Right hindlimb (tissue), 1 donor: ENCODE measurements around the gene IRS2.

Source experiments
- DNase-seq: peaks from one replicate; pipeline ENCODE4 v3.0.0-alpha.2; 2018

The IRS2 gene

GRCh38 chr13:109728791-109729731 lies 57.3 kb downstream of the IRS2 start:
- no peak for DNase-seq

GRCh38 chr13:109728061-109728460 lies 58.3 kb downstream of the IRS2 start:
- DNase-seq: no peak

DNA sequence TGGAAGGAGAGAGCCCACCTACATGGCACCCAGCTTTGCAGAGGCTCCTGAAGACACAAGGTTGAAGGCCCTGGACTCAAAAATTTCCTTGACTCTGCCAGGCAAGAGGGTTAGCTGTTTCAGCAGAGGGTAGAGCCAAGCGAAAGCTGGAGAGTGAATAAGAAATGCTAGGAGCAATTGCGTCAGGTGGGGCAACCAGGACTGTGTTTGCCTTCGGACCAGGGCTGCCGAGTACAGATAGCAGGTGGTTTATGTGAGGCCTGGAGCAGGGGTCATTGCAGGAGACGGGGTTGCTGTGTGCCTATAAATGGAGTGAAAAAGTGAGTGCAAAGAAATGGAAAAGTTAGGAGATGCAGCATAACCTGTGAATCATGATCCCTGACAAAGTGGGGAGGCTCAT lies 59.1 kb downstream of the IRS2 start:
- DNase-seq: no peak

GRCh38 chr13:109725995-109726637 lies 60.3 kb downstream of the IRS2 start:
- DNase-seq: no peak

GRCh38 chr13:109725297-109725696 lies 61.1 kb downstream of the IRS2 start:
- DNase-seq: no peak

DNA sequence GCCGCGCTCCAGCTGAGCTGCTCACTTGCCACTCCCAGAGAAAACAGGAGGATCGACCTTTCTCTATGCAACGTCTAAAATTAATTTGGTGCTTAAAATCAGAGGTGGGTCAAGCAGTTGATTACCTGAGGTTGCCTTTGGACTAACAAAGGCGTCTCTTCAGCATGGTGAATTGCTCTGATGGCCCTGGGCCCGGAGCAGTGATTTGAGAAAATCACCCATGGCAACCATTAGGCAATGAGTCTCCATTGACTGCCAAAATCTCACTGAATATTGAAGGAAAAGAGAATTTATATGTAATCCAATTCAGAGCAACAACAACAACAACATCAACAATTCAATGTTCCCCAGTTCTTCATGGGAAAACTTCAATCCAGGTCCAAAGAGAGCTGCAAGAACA lies 61.8 kb downstream of the IRS2 start:
- DNase-seq: no peak

- DNase-seq: no peak
Measured at GRCh38 chr13:109723046-109723445, 63.3 kb downstream of the IRS2 start.

- no peak for DNase-seq
Measured at GRCh38 chr13:109722068-109722467, 64.3 kb downstream of the IRS2 start.

GRCh38 chr13:109720758-109721184 lies 65.6 kb downstream of the IRS2 start:
- DNase-seq: no peak

DNA sequence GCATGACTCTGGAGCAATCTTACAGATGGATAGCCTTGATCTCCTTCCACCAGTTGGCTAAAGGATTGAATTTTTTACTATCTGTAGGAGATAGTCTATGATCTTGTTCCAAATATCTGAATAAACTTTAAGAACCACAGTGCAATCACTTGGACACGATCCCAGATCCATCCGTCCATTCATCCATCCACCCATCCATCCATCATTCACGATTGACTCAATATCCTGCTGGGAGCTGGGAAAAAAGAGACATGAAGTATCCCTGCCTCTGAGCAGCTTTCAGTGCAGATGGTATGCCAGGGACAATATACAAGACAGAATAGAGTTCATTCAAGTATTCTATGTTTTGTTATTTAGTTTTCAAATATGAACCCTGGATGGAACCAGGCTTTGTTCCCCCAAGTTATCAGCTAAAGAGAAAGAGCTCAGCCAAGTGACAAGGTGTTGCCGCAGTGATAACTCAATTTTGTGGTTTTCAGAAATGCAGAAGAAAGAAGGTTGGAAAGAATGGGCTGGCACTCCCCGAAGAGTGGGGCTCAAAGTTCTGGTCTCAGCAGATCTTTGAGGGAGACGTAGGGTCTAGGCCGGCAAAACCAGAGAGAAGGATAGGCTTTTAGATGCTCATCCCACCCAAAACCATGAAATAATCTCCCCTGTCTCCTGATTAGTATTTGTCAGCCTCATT lies 66.3 kb downstream of the IRS2 start:
- no peak for DNase-seq

- no peak for DNase-seq
Measured at GRCh38 chr13:109718726-109719125, 67.7 kb downstream of the IRS2 start.

GRCh38 chr13:109717686-109718085 lies 68.7 kb downstream of the IRS2 start:
- DNase-seq: no peak

- no peak for DNase-seq
Measured at GRCh38 chr13:109715902-109716301, 70.5 kb downstream of the IRS2 start.

- no peak for DNase-seq
Measured at GRCh38 chr13:109713681-109714080, 72.7 kb downstream of the IRS2 start.

- DNase-seq: no peak
Measured at GRCh38 chr13:109712124-109712722, 74.2 kb downstream of the IRS2 start.

DNA sequence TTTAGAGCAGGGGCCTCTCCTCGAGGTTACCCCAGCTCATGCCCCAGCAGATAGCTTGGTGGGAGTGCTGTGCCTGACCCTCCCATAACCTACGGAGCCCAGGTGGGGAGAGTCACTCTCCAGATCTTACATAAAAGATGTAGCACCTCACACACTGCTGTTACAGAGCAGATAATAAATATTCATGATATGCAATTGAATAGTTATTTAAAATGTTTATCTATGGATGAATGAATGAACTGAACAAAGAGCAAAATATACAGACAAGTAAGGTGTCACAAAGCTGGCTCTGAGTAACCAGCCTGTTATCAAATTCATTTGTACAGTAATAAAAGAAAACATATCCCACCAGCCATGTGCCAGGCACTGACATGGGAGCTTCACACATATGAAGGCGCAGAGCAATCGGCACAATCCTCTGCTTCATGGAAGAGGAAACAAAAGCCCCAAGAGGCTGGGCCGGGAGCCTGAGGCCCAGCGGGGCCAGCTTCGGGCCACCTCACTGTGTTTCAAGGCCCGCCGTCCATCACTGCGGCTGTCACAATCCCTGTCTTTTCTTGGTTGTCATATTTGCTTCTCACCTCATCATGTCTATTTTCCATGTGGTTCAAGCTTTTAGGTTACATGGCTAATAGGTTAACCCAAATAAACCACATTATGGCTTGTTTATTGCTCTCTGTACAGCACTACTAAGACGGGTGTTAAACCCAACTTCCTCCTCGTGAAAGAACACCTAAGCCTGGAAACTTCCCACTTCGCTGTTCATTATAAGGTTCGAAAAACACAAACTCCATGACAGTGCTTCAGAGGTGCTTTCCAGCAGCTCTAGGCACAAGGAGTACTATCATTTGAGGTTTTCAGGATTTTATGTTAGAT lies 78.4 kb downstream of the IRS2 start:
- no peak for DNase-seq

DNA sequence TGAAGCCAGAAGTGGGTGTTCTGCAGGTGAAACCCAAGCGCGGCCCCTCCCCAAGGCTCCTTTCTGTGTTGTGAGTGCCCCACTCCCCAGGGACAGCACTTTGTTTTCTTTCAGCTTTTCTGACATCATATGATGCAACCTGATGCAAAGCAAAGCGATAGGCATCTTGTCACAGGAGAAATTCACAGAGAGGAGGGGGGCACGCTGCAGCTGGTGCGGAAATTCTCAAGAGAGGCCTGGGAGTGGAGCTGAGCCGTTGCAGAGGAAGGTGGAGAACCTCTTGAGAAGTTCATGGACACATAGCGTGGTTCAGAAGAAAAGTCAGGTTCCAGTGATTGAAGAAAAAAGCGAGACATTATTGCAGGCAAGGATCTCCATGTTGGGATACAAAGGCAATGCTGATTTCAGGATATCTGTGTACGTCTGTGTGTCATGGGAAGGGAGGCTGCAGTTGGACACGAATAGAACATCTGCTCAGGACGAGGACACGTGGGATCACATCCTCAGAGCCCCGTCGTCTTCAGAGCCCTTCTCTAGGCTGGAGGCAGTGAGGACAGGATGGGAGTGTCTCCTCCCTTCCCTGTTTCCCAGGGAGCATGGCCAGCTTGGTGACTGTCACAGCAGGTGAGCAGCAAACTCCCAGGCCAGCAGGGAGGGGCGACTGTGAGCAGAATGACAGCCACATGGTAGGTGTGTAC lies 79.2 kb downstream of the IRS2 start:
- no peak for DNase-seq

DNA sequence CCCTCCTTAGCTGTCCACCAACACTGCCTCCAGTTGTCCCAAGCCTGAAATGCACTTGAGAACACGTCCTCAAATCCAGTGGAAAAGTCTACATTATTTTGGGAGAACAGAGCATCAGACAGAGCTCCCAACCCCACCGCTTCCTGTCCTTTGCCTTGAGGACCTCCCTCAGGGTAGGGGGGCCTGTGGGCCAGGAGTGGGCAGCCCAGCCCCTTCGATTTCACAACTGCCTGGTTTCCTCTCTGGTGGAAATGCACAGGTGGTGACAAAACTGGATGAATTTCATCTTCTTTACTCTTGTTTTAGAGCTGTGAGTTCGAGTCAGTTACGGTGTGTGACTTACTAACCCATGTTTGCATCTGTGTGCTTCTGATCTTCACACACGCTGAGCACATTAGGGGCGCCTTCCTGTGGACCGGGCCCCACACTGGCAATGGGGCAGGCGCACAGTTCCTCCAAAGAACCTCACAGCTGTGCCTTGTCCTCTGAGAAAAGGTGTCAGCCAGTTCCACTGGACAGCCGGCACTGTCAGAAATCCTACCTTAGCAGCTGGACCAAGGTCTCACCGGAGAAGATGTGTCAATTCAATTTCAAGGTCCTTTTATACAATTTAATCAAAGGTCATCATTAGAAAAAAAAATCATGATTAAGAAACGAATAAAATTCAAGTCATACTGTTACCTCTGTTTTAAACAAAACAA lies 80.2 kb downstream of the IRS2 start:
- no peak for DNase-seq

DNA sequence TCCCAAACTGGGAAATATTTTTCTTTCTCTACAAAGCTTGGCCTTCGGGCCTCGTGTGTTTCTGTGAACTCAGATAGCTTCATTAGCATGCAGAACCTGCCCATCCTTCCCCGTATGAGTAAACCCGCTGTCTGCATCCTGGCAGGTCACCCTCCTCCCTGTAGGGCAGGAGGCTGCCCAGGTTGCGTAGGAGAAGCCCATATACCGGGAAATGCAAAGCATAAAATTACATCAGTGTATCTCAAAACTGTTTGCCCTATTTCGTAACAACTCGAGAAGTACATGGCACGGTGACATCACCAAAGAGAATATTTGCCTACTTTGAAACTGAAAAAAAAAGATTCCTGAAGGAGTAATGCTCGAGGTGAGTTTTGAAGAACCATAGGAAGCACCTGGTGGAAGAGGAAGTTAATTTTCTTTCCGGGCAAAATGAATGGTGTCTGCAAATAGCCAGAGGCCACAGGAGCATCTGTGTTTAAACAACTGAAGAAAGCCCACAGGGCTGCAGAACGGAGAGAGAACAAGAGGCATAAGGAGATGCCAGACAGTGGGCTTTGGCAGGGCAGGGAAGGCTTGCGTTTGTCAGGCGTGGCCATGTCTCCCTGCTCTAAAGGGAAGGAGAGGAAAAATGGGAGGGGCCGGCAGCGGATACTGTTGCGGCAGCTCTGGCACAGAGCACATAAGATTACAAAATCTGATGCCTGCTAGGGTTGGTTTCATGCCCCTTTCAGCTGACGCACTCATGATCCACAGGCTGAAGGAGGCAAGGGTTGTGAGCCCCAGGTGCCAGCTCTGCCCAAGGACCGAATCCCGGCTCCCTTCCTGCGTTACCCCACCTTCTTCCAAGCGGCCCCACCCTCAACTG lies 81.4 kb downstream of the IRS2 start:
- no peak for DNase-seq

- no peak for DNase-seq
Measured at GRCh38 chr13:109703250-109703649, 83.1 kb downstream of the IRS2 start.
